Raji (cell line): Measurements from ENCODE around the gene SUPT6H.

Experiments
- POLR2A ChIP-seq: IDR thresholded peaks from 2 replicates; pipeline ENCODE4 v1.6.1; 2011; ENCODE audit warnings: low read depth, low read length, control low read depth; ENCODE audit not compliant: insufficient read depth

Gene SUPT6H

DNA sequence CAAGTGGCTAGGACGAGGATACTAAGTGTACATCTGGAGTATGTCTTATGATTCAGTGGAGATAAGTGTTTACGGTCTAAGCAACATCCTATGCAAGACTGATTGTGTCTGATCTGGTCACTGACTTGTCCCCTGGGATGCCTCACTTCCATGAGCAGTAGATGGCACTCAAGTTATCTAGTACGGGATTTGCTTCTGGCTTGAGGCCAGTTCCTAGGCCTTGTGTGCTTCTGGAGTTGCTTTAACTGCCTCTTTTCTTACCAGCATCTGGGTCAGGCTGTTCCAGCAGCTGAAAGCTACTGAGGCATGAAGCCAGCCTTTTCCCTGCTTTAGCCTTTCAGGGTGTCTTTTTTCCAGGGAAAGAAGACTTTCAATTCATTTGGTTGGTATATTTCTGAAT lies 23.0 kb downstream of the SUPT6H start:
- no peak for TF ChIP-seq POLR2A

DNA sequence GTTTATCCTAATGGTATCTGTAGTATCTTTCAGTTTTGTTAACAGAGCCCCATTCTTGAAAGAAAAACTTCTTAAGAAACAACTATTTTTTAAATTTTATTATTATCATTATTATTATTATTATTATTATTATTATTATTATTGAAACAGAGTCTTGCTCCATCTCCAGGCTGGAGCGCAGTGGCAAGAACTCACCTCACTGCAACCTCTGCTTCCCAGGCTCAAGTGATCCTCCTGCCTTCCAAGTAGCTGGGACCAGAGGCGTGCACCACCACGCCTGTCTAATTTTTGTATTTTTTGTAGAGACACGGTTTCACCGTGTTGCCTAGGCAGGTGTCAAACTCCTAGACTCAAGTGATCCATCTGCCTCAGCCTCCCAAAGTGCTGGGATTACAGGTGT lies 23.4 kb downstream of the SUPT6H start:
- TF ChIP-seq POLR2A: no peak

DNA sequence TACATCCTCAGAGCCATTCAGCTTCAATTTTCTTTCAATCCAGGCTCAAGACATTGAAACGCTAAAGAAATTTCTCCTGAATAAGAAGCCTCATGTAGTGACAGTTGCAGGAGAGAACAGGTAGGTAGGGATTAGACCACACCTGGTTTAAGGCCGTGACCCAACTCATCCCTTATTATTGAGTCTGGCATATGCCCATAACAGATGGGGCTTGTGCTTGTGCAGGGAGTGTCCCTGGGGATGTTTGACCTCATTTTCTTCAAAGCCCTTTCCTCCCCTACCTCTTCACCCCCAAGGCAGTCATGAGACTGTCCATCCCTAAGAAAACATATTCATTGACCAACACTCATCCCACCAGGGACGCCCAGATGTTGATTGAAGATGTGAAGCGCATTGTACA lies 24.3 kb downstream of the SUPT6H start:
- TF ChIP-seq POLR2A: no peak

DNA sequence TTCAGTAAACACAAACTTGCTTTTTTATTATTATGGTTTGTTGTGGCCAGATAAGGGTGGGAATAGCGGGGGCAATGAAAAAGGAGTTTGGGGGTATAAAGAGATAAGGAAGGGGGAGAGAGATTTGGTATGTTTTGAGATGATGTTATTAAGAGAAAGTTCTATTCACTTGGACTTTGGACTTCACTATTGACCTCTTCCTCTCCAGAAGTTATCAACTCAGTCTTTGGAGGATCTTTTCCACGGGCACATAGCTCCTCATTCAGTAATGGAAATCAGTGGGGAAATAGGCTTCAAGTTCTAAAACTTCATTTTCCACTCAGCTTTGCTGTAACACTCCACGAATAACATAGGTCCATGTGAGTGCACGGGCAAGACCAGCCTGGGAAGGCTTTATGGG lies 26.5 kb downstream of the SUPT6H start:
- no peak for TF ChIP-seq POLR2A

DNA sequence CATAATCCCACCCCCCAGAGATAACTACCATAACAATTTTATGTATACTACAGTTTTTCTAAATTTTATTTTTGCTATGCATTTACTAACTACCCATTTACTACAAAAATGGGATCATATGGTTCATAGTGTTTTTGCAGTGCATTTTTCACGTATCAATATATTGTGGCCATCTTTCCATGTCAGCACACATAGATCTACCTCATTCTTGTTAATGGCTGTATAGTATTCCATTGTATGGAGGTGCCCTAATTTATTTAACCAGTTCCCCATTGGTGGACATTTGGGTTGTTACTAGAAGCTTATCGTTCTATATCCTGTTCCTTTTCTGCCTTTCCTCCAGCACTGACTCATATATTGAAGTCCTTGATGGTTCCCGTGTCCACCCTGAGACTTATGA lies 27.0 kb downstream of the SUPT6H start:
- TF ChIP-seq POLR2A: no peak

DNA sequence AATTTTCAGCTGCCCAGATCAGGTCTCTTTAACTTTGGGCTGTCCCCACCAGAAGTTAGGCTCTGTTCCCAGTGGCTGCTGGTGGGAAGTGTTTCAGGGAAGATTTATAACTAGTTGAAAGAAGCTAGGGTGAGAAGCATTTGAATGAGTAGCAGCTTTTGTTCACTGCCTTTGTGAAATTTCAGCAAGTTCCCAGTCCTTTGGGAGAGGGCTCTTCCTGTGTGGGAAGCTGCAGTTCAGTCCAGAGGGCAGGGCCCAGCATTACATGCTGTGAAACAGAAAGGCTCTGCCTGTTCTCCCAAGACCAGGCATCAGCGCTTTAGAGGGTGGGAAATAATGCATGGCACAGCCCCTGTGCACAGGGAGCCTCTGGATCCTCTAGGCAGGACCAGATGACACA lies 31.9 kb downstream of the SUPT6H start:
- TF ChIP-seq POLR2A: no peak

DNA sequence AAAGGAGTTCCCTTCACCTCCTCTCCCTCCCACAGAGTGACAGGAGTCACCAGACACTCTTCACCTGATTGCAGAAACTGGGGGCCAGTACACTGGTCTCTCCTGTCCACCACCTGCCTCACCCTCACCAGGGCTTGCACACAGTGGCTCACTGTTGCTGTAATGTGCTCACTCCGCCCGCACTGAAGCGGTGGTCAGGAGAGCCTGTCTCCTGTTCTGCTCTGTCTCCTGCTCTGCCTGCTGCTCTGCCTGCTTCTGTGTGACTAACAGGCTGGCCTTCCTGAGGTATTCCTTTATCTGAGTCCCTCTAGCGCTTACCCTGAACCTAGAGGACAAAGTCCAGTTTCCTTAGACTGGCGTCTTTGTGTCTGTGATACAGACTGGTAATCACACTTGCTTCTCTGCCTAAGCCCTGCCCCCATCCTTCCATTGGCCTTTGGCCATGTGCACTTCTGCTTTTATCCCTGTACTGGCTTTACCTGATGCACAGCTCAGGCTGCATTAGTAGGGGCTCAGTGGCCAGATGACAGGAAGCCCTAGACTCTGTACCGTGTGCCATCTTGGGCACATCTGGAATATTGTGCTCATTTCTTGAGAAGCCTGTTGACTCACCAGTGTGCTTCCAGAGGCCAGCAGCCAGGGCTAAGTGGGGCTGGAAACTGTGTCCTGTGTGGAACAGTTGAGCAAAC lies 36.4 kb downstream of the SUPT6H start:
- TF ChIP-seq POLR2A: no peak

DNA sequence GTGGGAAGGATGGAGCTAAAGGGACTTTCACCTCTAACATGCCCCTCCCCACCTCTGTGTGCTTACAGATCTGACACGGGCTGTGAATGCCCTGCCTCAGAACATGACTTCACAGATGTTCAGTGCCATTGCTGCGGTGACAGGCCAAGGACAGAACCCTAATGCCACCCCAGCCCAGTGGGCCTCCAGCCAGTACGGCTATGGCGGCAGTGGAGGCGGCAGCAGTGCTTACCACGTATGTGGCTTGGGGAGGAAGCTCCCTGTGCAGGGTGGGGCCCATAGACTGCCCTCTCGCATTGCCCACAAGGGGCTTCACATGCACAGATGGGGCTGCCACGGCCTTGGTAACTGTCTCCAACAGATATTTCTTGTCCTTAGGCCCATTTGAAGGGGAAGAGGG lies 38.3 kb downstream of the SUPT6H start:
- TF ChIP-seq POLR2A: no peak

DNA sequence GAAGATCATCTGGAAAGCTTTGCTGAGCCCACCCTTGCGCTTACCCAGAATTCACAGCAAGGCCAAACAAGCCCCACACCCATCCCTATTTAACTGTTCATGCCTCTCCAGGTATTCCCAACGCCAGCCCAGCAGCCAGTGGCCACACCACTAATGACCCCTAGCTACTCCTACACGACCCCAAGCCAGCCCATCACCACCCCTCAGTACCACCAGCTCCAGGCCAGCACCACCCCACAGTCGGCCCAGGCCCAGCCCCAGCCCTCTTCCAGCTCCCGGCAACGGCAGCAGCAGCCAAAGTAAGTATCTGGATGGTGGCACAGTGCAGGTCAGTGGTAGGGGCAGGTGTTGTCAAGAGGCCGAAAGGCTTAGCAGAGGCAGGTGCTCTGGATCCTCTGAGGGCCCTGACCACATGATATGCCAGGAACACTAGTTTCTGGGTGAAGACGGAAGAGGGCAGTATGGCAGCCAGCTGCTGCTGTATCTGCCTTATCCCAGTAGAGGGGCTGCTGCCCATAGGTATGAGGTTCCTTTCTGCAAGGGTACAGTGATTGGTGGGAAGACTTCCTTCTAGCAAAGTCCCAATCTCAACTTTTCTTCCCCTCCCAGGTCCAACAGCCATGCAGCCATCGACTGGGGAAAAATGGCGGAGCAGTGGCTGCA lies 39.0 kb downstream of the SUPT6H start:
- no peak for TF ChIP-seq POLR2A

DNA sequence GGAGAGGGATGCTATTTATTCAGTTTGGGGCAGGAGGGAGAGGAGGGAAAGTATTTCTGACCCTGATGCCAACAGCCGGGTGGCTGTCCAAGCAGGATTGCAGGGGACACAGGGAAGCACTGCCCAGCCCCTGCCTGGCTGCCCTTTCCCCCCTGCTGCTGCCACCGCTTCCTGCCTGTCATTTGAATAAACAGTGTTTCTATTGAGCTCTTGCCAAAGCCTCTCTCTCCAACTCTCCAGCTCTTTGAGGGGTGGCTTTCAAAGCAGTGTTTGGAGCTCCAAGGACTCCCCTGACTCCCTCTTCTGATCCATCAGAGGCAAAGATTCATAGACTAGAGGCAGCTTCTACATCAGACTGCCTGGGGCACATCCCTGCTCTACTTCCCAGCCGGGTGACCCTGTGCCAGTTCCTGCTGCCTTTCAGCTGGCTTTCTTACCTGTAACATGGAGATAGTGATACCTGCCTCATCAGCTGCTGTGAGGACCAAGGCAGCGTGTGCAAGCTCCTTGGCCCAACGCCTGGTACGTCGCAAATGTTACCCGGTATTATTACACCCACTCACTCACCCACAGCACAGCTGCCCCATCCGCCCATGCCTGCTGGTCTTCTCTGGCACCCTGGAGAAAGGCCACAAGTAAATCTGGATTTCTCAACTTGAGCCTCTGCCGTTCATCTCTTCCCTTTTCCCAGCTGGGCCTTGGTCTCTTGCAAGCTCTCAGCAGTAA lies 40.2 kb downstream of the SUPT6H start:
- TF ChIP-seq POLR2A: no peak

DNA sequence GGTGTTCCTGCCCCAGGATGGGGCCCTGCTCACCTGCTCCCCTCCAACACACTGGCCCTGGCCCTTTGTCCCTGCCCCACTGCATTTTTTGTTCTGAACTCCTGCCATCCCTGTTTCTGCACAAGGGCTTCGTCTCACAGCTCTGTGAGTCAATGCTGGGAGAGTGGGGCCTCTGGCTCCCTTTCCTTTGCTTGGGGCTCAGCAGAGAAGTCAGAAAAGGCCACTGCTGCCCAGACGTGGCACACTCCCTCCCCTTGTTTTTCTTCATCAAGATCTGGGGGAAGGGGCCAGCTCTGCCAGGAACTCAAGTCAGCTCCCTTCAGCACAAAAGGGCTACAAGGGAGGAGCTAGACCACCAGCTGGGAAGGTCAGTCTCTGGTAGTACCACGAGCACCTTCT lies 40.7 kb downstream of the SUPT6H start:
- TF ChIP-seq POLR2A: no peak

DNA sequence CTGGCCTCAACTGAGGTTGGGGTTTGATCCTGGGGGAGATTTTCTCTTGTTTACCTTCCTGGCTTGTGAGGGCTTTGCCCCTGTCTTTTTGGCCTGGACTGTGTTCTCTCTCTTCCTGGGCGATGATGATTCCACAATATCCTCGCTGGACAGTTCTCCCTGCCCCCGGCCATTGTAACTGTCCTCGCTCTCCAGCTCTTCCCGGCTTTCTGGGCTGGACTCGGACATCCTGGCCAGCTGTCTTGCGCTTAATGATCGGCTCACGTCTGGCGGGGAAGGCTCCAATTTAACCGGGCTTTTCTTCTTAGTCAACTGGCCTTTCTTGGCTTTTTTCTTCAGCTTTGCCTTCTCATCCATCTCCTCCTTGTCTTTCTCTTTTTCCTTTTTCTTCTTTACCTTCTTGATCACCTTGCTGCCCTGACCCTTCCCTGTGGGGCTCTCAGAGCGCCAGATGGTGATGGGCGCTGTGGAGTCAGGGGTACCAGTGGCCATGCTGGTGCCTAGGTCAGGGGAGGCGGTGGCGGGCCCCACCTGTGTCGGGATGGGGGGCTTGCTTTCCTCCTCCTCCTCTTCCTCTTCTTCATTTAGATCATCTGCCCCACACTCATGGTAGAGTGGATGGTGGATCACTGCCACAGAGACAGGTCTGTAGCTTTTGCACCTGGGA lies 41.7 kb downstream of the SUPT6H start:
- TF ChIP-seq POLR2A: no peak

DNA sequence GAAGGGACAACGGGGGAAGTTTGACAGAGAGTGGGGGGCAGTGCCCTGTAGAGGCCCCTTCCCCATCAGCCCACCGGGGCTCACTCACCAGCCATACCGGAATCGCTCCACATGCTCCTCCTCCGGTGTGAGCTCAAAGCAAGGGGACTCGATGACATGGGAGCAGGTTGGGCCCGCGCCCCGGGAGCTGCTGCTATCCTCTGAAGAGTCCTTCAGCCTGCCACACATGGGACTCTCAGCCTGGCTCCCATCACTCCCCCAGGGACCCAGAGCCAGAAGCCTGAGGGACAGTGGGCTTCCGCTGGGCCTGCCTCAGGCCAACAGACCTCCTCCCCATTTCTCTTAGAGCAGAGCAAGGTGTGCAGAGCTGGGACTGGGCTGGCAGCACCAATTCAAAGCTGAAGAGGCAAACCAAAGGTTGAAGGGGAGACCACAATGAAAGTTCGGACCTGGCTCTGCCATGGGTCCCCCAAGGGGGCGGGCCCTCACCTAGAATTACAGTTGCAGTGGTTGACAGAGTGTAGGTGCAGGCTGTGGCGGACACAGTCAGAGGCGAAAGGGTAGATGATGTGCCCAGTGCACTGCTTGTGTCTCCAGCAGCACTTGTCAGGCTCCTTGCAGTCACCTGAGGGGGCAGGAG lies 42.3 kb downstream of the SUPT6H start:
- no peak for TF ChIP-seq POLR2A

DNA sequence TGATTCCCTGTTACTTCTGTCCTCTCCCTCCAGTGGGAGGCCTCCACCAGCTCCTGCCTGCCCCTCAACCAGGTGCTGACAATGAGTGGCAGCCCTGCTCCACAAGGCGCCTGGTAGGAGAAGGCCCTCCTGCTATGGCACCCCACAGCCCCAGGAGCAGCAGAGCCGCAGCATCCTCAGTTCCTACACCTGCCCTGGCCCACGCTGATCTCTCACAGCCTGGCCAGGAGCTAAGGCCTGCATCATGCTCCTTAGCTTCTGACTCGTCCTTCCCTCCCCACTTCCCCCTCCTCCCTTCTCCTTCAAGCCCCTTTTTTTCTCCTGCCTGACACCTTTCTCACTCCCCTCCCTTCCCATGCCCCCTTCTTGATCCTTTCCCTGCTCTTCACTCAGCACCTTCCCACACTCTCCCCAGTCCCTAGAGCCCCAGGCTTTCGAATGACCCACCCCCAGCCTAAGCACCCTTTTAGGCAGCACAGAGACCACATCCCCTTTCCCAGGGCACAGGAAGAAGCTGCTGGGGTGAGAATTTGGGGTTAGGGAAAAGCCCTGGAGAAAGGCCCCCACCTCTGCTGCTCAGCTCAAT lies 43.2 kb downstream of the SUPT6H start:
- TF ChIP-seq POLR2A: no peak
